Measurements from ENCODE around the gene ACTL8.

ACTL8 gene

DNA sequence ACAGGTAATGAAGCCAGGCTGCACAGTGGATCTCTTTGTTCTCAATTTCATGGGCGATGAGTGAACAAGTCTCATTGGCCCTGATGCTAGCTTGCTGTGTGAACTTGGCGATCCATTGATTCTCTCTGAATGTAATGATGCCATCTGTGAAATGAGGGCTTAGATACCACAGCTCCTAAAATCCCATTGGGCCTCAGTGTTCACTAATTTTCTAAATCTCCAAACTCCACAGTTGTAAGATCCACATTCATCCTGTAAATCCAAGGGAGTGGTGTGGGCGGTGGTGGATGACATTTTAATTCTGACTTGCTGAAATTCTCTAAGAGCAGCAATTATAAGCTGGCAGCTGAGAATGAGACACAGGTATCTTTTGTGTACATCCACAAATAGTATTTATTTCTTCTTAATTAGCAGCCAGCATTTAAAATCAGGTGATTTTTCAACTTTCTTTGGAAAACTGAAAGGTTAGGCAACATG, 9.6 kb upstream of the ACTL8 start:
- TF ChIP-seq FOXP2 (optimal IDR thresholded peaks at IDR 0.05; ENCODE audit: borderline replicate concordance, extremely low read depth, extremely low read length, insufficient read depth): no peak
- no peak for TF ChIP-seq REST (IDR thresholded peaks at IDR 0.05; ENCODE audit: insufficient read depth in 1 of 2, low read depth in 2 of 2, low read length in 2 of 2)
- no peak for TF ChIP-seq POLR2AphosphoS5 (IDR thresholded peaks at IDR 0.05; ENCODE audit: low read depth, low read length)
- TF ChIP-seq TAF1 (IDR thresholded peaks at IDR 0.05; ENCODE audit: borderline replicate concordance, insufficient read depth, low read length): no peak
- no peak for TF ChIP-seq SIN3A (IDR thresholded peaks at IDR 0.05; ENCODE audit: borderline replicate concordance, insufficient read depth, low read length)

GRCh38 chr1:17746920-17747319, 8.2 kb upstream of the ACTL8 start:
- TF ChIP-seq REST (IDR thresholded peaks at IDR 0.05; ENCODE audit: insufficient read depth in 1 of 2, low read depth in 2 of 2, low read length in 2 of 2): no peak
- TF ChIP-seq SIN3A (IDR thresholded peaks at IDR 0.05; ENCODE audit: borderline replicate concordance, insufficient read depth, low read length): no peak
- no peak for TF ChIP-seq TAF1 (IDR thresholded peaks at IDR 0.05; ENCODE audit: borderline replicate concordance, insufficient read depth, low read length)
- no peak for TF ChIP-seq FOXP2 (optimal IDR thresholded peaks at IDR 0.05; ENCODE audit: borderline replicate concordance, extremely low read depth, extremely low read length, insufficient read depth)
- TF ChIP-seq POLR2AphosphoS5 (IDR thresholded peaks at IDR 0.05; ENCODE audit: low read depth, low read length): no peak

DNA sequence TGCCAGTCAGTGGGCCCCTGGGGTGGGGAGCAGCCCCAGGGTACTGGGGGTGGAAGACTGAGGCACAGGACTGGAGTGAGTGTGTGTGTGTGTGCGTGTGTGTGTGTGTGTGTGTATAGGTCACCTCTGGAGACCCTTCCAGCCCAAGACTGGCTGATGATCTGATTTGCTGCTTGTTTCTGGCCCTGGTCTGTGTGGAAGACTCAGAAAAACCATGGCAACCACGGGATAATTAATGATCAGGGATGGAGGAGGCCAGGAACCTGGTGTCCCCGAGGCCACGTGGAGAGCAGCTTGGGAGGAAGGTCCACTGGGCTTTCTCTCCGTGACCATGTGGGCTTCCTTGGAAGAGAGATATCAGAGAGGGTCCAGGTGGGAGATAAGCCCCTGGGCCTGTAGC, 4.8 kb upstream of the ACTL8 start:
- TF ChIP-seq REST (IDR thresholded peaks at IDR 0.05; ENCODE audit: insufficient read depth in 1 of 2, low read depth in 2 of 2, low read length in 2 of 2) (no peak), SIN3A (IDR thresholded peaks at IDR 0.05; ENCODE audit: borderline replicate concordance, insufficient read depth, low read length) (no peak), TAF1 (IDR thresholded peaks at IDR 0.05; ENCODE audit: borderline replicate concordance, insufficient read depth, low read length) (no peak), FOXP2 (optimal IDR thresholded peaks at IDR 0.05; ENCODE audit: borderline replicate concordance, extremely low read depth, extremely low read length, insufficient read depth) (no peak), POLR2AphosphoS5 (IDR thresholded peaks at IDR 0.05; ENCODE audit: low read depth, low read length) (no peak)

DNA sequence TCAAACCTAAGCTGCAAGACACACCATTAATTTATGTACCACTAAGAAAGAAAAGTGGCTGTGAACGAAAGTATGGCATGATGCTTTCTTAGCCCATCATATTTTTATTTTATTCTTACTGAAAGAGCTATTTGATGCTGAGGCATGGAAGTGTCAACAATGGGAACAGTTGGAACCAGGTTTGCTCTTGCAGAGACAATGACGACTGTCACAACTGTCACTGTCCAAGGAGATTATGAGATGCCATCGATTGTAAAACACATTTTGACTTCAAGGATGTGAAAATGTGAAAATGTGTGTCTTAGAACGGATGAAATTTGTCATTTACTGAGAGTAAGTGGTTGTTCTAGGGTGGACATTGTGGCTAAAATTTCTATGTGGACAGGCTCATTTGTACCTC, 2.8 kb upstream of the ACTL8 start:
- TF ChIP-seq TAF1 (IDR thresholded peaks at IDR 0.05; ENCODE audit: borderline replicate concordance, insufficient read depth, low read length) (no peak), FOXP2 (optimal IDR thresholded peaks at IDR 0.05; ENCODE audit: borderline replicate concordance, extremely low read depth, extremely low read length, insufficient read depth) (no peak), SIN3A (IDR thresholded peaks at IDR 0.05; ENCODE audit: borderline replicate concordance, insufficient read depth, low read length) (no peak), REST (IDR thresholded peaks at IDR 0.05; ENCODE audit: insufficient read depth in 1 of 2, low read depth in 2 of 2, low read length in 2 of 2) (no peak), POLR2AphosphoS5 (IDR thresholded peaks at IDR 0.05; ENCODE audit: low read depth, low read length) (no peak)

DNA sequence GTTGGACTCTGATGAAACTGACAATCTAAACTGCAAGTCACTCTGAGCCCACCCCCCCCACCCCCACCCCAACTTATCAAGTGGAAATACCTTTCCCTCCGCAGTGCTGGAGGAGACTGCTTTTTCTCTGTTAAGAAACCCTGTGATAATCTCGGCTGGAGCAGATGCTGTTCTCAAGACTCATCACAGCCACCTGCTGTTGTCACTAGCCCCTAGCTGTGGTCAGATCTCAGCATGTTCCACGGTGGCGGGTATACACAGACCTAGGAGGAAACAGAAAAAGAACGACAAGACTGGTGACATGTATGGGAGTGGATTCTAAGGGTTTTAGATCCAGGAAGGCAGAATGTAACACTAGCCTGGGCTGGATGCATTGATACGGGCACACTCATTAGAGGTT, 2.3 kb downstream of the ACTL8 start:
- TF ChIP-seq REST (IDR thresholded peaks at IDR 0.05; ENCODE audit: insufficient read depth in 1 of 2, low read depth in 2 of 2, low read length in 2 of 2) (no peak), SIN3A (IDR thresholded peaks at IDR 0.05; ENCODE audit: borderline replicate concordance, insufficient read depth, low read length) (no peak), POLR2AphosphoS5 (IDR thresholded peaks at IDR 0.05; ENCODE audit: low read depth, low read length) (no peak), TAF1 (IDR thresholded peaks at IDR 0.05; ENCODE audit: borderline replicate concordance, insufficient read depth, low read length) (no peak)

Measured in PFSK-1 (cell line).